HPDE6-E6E7 (cell line): ENCODE measurements around the gene PCSK9.

ENCODE experiments used
- DNase-seq: peaks from one replicate; pipeline ENCODE4 v3.0.0; 2011; ENCODE audit warnings: missing footprints; ENCODE audit errors: extremely low spot score

PCSK9 gene

DNA sequence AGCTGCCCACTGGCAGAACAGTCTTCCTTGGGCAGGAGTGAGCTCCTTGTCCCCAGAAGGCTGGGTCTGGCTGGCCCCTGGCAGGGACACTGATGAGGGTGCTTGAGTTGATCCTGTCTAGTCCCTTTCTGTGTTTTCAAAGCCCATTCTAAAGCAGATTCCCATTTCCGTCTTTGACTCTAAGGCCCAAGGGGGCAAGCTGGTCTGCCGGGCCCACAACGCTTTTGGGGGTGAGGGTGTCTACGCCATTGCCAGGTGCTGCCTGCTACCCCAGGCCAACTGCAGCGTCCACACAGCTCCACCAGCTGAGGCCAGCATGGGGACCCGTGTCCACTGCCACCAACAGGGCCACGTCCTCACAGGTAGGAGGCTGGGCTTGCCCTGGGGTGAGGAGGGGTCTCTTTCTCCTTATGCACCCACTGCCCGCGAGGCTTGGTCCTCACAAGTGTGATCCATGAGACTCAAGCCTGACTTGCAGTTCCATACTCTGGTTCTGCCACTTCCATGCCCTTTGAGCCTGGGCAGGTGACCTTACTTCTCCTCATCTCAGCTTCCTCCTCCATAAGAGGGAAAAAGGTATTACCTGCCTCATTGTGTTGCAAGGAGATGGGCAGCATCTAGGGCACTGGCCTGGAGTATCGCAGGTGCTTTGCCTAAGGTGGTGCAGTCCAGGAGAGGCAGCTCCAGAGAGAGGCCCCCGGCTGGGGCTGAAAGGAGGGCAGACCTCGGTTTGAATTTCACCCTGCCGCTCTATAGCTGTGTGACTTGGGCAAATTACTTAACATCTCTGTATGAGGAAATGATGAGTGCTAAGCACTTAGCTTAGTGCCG, 20.2 kb downstream of the PCSK9 start:
- no peak for DNase-seq

DNA sequence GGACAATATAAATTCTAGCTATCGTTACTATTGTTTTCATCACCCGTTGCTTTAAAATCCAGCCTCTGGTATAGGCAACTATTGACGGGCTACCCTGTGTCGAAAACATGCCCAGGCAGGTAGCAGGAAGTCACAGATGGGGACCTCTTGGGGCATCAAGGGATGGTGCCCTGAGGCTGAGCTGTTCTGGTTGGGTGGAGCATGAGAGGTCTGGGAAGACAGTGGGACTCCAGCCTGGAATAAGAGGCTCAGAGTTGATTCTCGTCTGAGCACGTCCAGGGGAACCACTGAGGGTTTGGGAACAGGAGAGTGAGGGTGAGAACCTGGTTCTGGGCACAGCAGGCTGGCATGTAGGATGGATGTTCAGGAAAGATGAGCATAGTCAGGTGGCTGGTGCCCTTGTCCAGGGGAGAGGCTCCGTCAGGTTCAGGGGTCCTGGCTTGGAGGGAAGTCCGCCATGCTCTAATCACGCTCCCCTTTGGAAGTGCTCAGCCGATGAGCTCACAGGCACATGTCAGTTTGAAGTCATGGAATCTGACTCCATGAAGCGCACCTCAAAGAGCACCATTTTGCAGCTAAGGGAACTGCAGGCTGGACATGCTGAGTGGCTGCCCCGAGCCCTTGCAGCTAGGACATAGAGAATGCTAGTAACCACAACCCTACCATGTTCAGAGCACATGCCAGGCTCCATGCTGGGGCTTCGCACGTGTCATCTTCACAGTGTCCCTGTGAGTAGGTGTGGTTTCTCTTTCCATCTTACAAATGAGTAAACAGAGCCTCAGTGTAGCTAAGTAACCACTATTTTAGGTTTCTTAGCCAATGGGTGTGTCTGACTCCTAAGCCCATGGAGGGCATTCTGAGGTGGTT, 21.0 kb downstream of the PCSK9 start:
- no peak for DNase-seq

- DNase-seq = no peak
Measured at GRCh38 chr1:55061000-55061705, 21.8 kb downstream of the PCSK9 start.

GRCh38 chr1:55061706-55062321, 22.5 kb downstream of the PCSK9 start:
- no peak for DNase-seq

DNA sequence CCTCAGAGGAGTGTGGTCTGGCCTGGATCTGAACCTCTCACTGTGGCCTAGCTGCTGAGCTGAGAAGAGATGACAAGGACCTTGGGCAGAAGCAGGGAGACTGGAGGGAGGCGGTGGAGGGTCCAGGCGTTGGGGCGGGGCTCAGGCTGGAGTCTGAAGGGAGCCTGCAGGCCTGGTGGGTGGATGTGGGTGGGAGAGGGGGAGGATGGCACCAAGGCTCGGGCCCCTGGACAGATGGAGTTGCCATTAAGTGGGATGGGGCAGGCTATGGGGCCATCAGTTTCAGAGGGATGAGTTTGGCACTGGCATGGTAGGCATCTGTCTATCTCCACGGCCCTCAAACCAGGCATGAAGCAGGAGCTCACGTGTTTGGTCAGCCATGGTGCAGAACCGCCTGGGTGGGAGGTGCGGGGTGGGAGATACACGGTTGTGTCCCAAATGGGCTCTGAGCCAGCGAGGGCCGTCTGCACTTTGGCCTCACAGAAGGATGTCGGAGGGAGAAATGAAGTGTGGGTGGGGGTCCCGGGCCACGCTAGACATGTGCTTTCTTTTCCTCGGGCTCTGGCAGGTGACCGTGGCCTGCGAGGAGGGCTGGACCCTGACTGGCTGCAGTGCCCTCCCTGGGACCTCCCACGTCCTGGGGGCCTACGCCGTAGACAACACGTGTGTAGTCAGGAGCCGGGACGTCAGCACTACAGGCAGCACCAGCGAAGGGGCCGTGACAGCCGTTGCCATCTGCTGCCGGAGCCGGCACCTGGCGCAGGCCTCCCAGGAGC, 23.6 kb downstream of the PCSK9 start:
- DNase-seq = no peak

DNA sequence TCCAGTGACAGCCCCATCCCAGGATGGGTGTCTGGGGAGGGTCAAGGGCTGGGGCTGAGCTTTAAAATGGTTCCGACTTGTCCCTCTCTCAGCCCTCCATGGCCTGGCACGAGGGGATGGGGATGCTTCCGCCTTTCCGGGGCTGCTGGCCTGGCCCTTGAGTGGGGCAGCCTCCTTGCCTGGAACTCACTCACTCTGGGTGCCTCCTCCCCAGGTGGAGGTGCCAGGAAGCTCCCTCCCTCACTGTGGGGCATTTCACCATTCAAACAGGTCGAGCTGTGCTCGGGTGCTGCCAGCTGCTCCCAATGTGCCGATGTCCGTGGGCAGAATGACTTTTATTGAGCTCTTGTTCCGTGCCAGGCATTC, 24.2 kb downstream of the PCSK9 start:
- no peak for DNase-seq

DNA sequence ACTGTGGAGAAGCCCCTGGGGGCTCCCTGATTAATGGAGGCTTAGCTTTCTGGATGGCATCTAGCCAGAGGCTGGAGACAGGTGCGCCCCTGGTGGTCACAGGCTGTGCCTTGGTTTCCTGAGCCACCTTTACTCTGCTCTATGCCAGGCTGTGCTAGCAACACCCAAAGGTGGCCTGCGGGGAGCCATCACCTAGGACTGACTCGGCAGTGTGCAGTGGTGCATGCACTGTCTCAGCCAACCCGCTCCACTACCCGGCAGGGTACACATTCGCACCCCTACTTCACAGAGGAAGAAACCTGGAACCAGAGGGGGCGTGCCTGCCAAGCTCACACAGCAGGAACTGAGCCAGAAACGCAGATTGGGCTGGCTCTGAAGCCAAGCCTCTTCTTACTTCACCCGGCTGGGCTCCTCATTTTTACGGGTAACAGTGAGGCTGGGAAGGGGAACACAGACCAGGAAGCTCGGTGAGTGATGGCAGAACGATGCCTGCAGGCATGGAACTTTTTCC, 24.8 kb downstream of the PCSK9 start:
- no peak for DNase-seq

DNA sequence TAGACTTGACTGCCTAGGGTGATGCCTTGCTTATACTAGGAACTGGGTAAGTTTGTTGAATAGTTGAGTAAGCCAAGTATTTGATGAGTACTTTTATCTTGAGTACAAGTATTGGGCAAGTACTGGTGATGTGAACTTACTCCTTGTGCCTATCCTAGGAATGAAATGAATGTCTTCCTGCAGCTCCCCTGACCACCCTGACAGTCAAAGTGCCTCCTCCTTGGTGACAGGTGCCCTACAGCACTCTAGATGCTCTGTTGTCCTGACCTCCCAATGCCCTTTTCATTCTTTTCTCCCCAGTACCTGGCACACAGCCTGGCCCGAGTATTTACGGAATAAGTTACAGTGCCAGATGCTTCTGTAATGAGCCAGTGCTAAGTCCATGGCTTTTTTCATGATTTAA, 25.5 kb downstream of the PCSK9 start:
- no peak for DNase-seq

GRCh38 chr1:55065648-55066047, 26.3 kb downstream of the PCSK9 start:
- DNase-seq = no peak

DNA sequence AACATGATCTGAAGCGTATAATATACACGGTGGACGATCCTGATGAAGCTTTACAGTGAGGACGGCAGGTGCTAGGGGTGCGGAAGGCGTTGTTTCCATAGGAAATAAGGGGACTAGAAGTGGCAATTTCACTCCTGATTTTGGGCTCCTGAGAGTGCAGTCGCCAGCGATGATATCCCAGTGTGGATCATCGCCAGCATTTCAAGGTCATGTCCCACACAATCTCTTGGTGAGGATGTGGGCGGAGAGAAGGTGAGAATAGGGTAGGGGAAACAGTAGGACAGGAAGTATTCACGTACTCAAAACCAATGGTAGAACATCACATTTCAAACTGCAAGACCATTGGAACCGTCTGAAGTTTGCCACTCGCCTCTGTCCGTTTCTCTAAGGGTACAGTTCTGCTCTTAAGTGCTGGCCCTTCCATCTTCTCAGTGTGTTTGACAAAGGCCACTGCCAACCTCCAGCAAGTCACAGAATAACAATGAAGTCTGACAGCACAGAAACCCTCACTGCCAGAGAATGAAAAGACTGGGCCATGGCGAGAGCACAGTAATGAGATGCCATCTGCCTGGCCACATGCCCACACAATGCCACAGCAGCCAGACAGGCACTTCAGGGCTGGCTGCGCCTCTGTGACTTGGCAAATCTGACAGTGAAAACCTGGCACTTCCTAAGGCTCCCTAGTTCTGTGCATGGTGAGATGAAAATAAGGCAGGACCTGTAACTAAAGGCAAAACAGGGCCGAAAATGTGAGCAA, 27.9 kb downstream of the PCSK9 start:
- DNase-seq = no peak

DNA sequence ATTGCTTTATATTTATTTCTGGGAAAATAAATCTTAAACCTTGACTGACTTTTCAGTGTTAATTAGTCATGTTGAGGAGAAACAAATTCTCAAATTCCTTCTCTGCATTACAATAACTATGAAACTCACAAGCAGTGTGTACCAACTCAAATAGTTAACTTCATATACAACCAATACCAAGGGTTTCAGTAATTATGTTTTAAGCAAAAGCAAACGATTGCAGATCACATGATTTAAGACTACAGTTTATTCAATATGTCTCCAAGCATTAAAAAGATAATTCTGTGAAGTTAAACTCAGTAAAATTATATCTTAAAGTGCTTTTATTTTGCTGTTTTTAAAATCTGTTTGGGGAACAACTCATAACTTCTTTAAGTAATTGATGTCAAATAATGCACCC, 28.6 kb downstream of the PCSK9 start:
- no peak for DNase-seq

GRCh38 chr1:55068638-55069037, 29.3 kb downstream of the PCSK9 start:
- DNase-seq = no peak

DNA sequence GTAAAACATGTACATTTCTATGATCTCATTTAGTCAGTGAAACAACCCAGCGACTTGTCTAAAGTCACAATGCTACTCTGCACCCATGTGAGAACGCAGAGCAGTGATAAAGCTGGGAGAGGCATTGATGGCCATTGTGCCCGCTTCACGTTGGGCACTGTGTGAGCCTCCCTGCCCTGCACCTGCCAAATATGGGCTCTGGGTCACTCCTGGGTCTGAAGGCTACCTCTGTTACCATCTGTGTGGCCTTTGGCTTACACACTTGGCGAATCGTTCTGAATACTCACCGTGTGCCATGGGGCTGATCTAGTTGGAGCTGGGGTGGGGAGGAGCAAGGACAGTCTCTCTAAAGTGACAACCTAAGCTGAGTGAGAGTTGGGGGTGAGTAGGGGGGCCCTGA, 29.9 kb downstream of the PCSK9 start:
- no peak for DNase-seq

DNA sequence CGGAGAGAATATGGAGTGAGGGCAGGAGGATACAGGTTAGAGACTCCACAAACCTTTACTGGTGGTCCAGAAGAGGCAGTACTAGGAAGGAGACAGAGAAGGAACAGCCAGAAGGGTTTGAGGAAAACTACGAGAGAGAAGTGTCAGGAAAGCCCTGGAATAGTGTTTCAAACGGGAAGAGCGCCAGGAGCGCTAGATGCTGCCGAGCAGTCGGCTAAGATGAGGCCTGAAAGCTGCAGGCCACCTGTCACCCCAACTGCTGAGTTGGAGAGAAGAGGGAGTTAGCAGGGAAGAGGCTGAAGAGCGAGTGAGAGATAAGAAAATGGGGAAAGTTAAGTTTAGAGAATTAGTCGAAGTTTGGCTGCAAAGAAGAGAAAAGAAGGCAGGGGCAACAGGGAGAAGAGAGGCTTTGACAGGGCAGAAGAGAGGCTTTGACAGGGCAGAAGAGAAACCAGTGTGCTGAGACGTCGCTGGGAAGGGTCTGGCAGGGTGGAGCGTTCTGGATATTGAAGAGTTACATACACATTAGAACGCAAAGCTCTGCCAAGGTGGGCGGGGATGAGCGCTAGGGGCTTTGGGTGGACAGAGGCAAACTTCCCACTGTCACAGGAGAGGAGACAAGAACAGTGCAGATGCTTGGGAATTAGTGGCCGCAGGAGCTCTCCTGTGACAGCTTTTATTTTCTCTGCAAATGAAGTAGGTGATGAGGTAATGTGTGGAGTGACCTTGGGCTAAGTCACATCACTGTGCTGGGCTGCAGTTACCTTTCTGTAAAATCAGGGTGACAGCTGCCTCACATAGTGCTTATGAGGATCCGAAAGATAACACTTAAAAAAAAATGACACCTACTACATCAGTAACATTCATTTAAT, 31.2 kb downstream of the PCSK9 start:
- no peak for DNase-seq

DNA sequence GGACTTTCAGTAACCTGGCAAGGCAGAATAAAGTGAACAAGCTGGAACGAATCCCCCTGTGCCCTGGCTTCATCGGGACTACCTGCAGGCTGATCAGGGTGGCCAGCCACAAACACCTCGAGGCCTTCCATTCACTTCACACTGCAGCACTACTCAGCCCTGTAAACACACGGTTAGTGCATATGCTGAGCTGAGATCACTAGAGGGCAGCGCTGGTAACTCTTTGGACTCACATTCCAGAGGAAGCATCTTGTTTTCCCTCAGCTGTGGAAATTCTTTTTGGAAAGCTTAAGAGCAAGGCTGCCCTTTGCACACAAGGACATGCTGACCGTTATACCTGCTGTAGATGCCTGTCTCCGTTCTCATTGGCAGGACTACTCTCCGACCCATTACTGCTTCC, 32.1 kb downstream of the PCSK9 start:
- DNase-seq = peak; percentile 32

- no peak for DNase-seq
Measured at GRCh38 chr1:55073187-55073916, 34.0 kb downstream of the PCSK9 start.

- no peak for DNase-seq
Measured at GRCh38 chr1:55074455-55074854, 35.1 kb downstream of the PCSK9 start.

DNA sequence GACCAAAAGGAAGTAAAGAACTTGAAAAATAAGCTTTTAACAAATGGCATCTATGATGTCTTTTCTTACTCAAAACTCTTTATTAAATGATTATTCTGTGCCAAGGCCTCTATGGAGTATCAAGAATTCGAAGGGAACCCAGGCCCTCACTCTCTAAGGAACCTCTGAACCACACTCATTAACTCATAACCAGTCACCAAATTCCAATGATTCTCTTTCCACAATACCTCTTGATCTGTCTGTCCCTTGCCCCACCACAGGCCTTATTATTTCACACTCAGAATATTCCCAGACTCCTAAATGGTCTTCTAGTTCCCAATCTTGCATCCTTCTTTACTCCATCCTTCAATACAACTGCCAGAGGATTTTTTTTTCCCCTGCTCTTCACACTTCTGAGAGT, 37.0 kb downstream of the PCSK9 start:
- no peak for DNase-seq

GRCh38 chr1:55078470-55078869, 39.1 kb downstream of the PCSK9 start:
- no peak for DNase-seq
